ENCODE data around the gene CCNK. TPM values are rescaled to one million over a fixed set of nuclear protein-coding genes. Genes with fewer than 3 reads are reported as not detected.

The CCNK gene
- total RNA-seq, 4 donors from 2014 or later = 15.0 to 35.3 (median 19.1) TPM

GRCh38 chr14:99508896-99509629 lies 27.9 kb downstream of the CCNK start:
- intact Hi-C loops (cut with DNase I; ENCODE audit: low total_unique reads) = no loop called here

GRCh38 chr14:99509871-99510555 lies 28.8 kb downstream of the CCNK start:
- intact Hi-C loops (cut with DNase I; ENCODE audit: low total_unique reads) (no loop called here), in situ Hi-C loops (cut with MboI; ENCODE audit: low sequenced_read_pairs in 4 of 4) (no loop called here)
- TF ChIP-seq CTCF (IDR thresholded peaks at IDR 0.05 in 4 of 5, conservative IDR thresholded peaks at IDR 0.05 in 1 of 5) = no peak
- no peak for TF ChIP-seq POLR2A (IDR thresholded peaks at IDR 0.05)
- Histone ChIP-seq H3K9me3 (no peaks in the 10 kb centered on the region), H3K36me3 (peaks cover 6 to 62% of the 10 kb centered on the region in 2 donors), H3K27me3 (no peaks in the 10 kb centered on the region), H3K27ac (no peak overlapping the region), H3K4me1 (peaks cover 0 to 3% of the 10 kb centered on the region in 2 donors), H3K4me3 (no peak overlapping the region)
- DNase-seq (no peak), ATAC-seq (no peak)

More at GRCh38 chr14:99508896-99509629, 27.9 kb downstream of the CCNK start:
- Histone ChIP-seq H3K27ac (peak overlapping the region; percentile 42 to 70 (median 62)), H3K27me3 (no peaks in the 10 kb centered on the region), H3K36me3 (peaks cover 6 to 69% of the 10 kb centered on the region in 2 donors), H3K4me1 (peaks cover 0 to 3% of the 10 kb centered on the region in 2 donors), H3K4me3 (no peak overlapping the region), H3K9me3 (no peaks in the 10 kb centered on the region)
- TF ChIP-seq POLR2A (IDR thresholded peaks at IDR 0.05) = no peak
- no peak for TF ChIP-seq CTCF (IDR thresholded peaks at IDR 0.05 in 4 of 5, conservative IDR thresholded peaks at IDR 0.05 in 1 of 5)
- ATAC-seq = peak; percentile 83 to 94
- peak; percentile 55 to 89 for DNase-seq
- in situ Hi-C loops (cut with MboI; ENCODE audit: low sequenced_read_pairs in 4 of 4) = no loop called here

- in situ Hi-C loops (cut with MboI; ENCODE audit: low sequenced_read_pairs in 4 of 4) = no loop called here
- Histone ChIP-seq H3K27ac (no peak overlapping the region), H3K36me3 (peaks cover 6 to 56% of the 10 kb centered on the region in 2 donors), H3K9me3 (no peaks in the 10 kb centered on the region), H3K4me1 (peaks cover 0 to 3% of the 10 kb centered on the region in 2 donors), H3K4me3 (no peak overlapping the region), H3K27me3 (no peaks in the 10 kb centered on the region)
- no peak for TF ChIP-seq CTCF (IDR thresholded peaks at IDR 0.05 in 4 of 5, conservative IDR thresholded peaks at IDR 0.05 in 1 of 5)
- TF ChIP-seq POLR2A (IDR thresholded peaks at IDR 0.05) = no peak
- DNase-seq (no peak), ATAC-seq (no peak)
- intact Hi-C loops (cut with DNase I; ENCODE audit: low total_unique reads) = no loop called here
These were observed 29.4 kb downstream of the CCNK start for GRCh38 chr14:99510556-99511139.

- ATAC-seq (no peak), DNase-seq (no peak)
- Histone ChIP-seq H3K9me3 (no peaks in the 10 kb centered on the region), H3K27me3 (no peaks in the 10 kb centered on the region), H3K27ac (no peak overlapping the region), H3K36me3 (peaks cover 6 to 47% of the 10 kb centered on the region in 2 donors), H3K4me3 (no peak overlapping the region), H3K4me1 (peaks cover 0 to 3% of the 10 kb centered on the region in 2 donors)
- in situ Hi-C loops (cut with MboI; ENCODE audit: low sequenced_read_pairs in 4 of 4) (no loop called here), intact Hi-C loops (cut with DNase I; ENCODE audit: low total_unique reads) (no loop called here)
- TF ChIP-seq CTCF (IDR thresholded peaks at IDR 0.05 in 4 of 5, conservative IDR thresholded peaks at IDR 0.05 in 1 of 5) (no peak), POLR2A (IDR thresholded peaks at IDR 0.05) (no peak)
These were observed 30.4 kb downstream of the CCNK start for GRCh38 chr14:99511421-99512109.
